ENCODE measurements around the gene PAPSS1. TPM values are rescaled to one million over a fixed set of nuclear protein-coding genes. Genes with fewer than 3 reads are reported as not detected.
A peak's percentile ranks its signal among the peaks of the same experiment; 100 is the strongest.
"Not testable (repeated sequence)": the region's sequence is repeated elsewhere in the genome, so short reads cannot be mapped to it uniquely, and the experiment has no call there.

PAPSS1 gene
- total RNA-seq, 4 donors from 2014 or later, result 21.9 to 36.2 (median 25.3) TPM

- H3K36me3 ChIP-seq, result no peaks in the 10 kb centered on the region
- TF ChIP-seq POLR2AphosphoS5 (IDR thresholded peaks at IDR 0.05) (no peak), POLR2A (IDR thresholded peaks at IDR 0.05) (no peak), CTCF (IDR thresholded peaks at IDR 0.05) (no peak), EP300 (IDR thresholded peaks at IDR 0.05) (no peak)
- H3K9me3 ChIP-seq, result no peaks in the 10 kb centered on the region
- H3K4me1 ChIP-seq, result peaks cover 0 to 9% (median 5%) of the 10 kb centered on the region in 3 donors
- 100% methylated on average over 1 of the region's 3 CpGs for WGBS, 2 donors (ENCODE audit: low coverage in 1 of 2)
- H3K27me3 ChIP-seq, result peaks cover 4% of the 10 kb centered on the region
- ATAC-seq, result no peak
- H3K4me3 ChIP-seq, result no peak overlapping the region
- no peak overlapping the region for H3K27ac ChIP-seq
Observed at GRCh38 chr4:107725281-107725859, 5.3 kb upstream of the PAPSS1 start.

- peaks cover 0 to 23% (median 11%) of the 10 kb centered on the region in 3 donors for H3K4me1 ChIP-seq
- ATAC-seq, H3K27me3 ChIP-seq, H3K36me3 ChIP-seq, H3K9me3 ChIP-seq, H3K4me3 ChIP-seq, H3K27ac ChIP-seq: not testable (repeated sequence)
- 64 to 78% methylated on average over 1 of the region's 1 CpG for WGBS, 2 donors (ENCODE audit: low coverage in 1 of 2)
Observed at GRCh38 chr4:107723331-107723730, 3.3 kb upstream of the PAPSS1 start.

GRCh38 chr4:107721436-107722100, 1.5 kb upstream of the PAPSS1 start:
- Histone ChIP-seq H3K27ac (peak overlapping the region in 1 of 4 donors; percentile 89), H3K9me3 (no peaks in the 10 kb centered on the region), H3K4me1 (peaks cover 0 to 32% (median 11%) of the 10 kb centered on the region in 3 donors), H3K27me3 (peaks cover 4% of the 10 kb centered on the region), H3K4me3 (peak overlapping the region in 1 of 2 donors; percentile 94), H3K36me3 (no peaks in the 10 kb centered on the region)
- TF ChIP-seq EP300 (IDR thresholded peaks at IDR 0.05), result no peak
- TF ChIP-seq CTCF (IDR thresholded peaks at IDR 0.05), result no peak
- TF ChIP-seq POLR2AphosphoS5 (IDR thresholded peaks at IDR 0.05), result no peak
- no peak for TF ChIP-seq POLR2A (IDR thresholded peaks at IDR 0.05)
- ATAC-seq, result no peak
- 69 to 71% methylated on average over 7 of the region's 9 CpGs for WGBS, 2 donors (ENCODE audit: low coverage in 1 of 2)

GRCh38 chr4:107719207-107719921, 670 bp downstream of the PAPSS1 start:
- WGBS, 2 donors (ENCODE audit: low coverage in 1 of 2), result 2% methylated on average over 9 to 14 of the region's 28 CpGs
- H3K27me3 ChIP-seq, result peaks cover 1% of the 10 kb centered on the region
- ATAC-seq, result no peak
- H3K4me3 ChIP-seq, result peak overlapping the region; percentile 49 to 94
- H3K9me3 ChIP-seq, result no peaks in the 10 kb centered on the region
- H3K4me1 ChIP-seq, result peaks cover 0 to 32% (median 11%) of the 10 kb centered on the region in 3 donors
- no peak for TF ChIP-seq POLR2A (IDR thresholded peaks at IDR 0.05)
- TF ChIP-seq POLR2AphosphoS5 (IDR thresholded peaks at IDR 0.05), result no peak
- TF ChIP-seq CTCF (IDR thresholded peaks at IDR 0.05), result no peak
- no peak for TF ChIP-seq EP300 (IDR thresholded peaks at IDR 0.05)
- H3K27ac ChIP-seq, result peak overlapping the region; percentile 2 to 92 (median 87)
- H3K36me3 ChIP-seq, result no peaks in the 10 kb centered on the region

- peak overlapping the region in 1 of 2 donors; percentile 94 for H3K4me3 ChIP-seq
- WGBS, 2 donors (ENCODE audit: low coverage in 1 of 2), result 79 to 81% methylated on average over 10 of the region's 10 CpGs
- no peak for TF ChIP-seq CTCF (IDR thresholded peaks at IDR 0.05)
- TF ChIP-seq POLR2A (IDR thresholded peaks at IDR 0.05), result no peak
- TF ChIP-seq EP300 (IDR thresholded peaks at IDR 0.05), result no peak
- no peak for TF ChIP-seq POLR2AphosphoS5 (IDR thresholded peaks at IDR 0.05)
- no peaks in the 10 kb centered on the region for H3K9me3 ChIP-seq
- H3K27ac ChIP-seq, result no peak overlapping the region
- peaks cover 0 to 32% (median 11%) of the 10 kb centered on the region in 3 donors for H3K4me1 ChIP-seq
- H3K36me3 ChIP-seq, result no peaks in the 10 kb centered on the region
- no peak for ATAC-seq
- H3K27me3 ChIP-seq, result no peaks in the 10 kb centered on the region
Observed at GRCh38 chr4:107718351-107718965, 1.6 kb downstream of the PAPSS1 start.
